Effector memory CD8-positive, alpha-beta T cell (primary cell): ENCODE results near the gene MRPS14.

Experiments
- ATAC-seq: fragments of 150-1000 bp; cut with Tn5 transposase; replicated peaks from 2 replicates; pipeline ENCODE4 v1.10.0; 2021; ENCODE audit warnings: mild to moderate bottlenecking, moderate library complexity
- DNase-seq, 3 experiments: peaks; one replicate each; pipeline ENCODE4 v3.0.0; 2021
- H3K27ac Mint-ChIP-seq, 2 donors: one replicate each; pipeline ENCODE4 v1.8.0; 2022; ENCODE audit warnings: mild to moderate bottlenecking in 2 of 2, mixed read lengths in 2 of 2, moderate library complexity in 2 of 2
- H3K27me3 Mint-ChIP-seq, 2 donors: one replicate each; pipeline ENCODE4 v1.8.0; 2022; ENCODE audit warnings: mixed read lengths in 2 of 2
- H3K36me3 Mint-ChIP-seq: one replicate; pipeline ENCODE4 v1.8.0; 2022; ENCODE audit warnings: mild to moderate bottlenecking, moderate library complexity, mixed read lengths; ENCODE audit not compliant: insufficient read depth
- H3K4me1 Mint-ChIP-seq, 2 donors: one replicate each; pipeline ENCODE4 v1.8.0; 2022; ENCODE audit warnings: low read depth in 2 of 2, mixed read lengths in 2 of 2
- H3K4me3 Mint-ChIP-seq, 2 donors: one replicate each; pipeline ENCODE4 v1.8.0; 2022; ENCODE audit warnings: mild to moderate bottlenecking in 2 of 2, mixed read lengths in 2 of 2, moderate library complexity in 2 of 2
- H3K9me3 Mint-ChIP-seq, 2 donors: one replicate each; pipeline ENCODE4 v1.8.0; 2022; ENCODE audit warnings: mixed read lengths in 2 of 2

MRPS14 gene

GRCh38 chr1:174967845-174968705 lies 55.1 kb downstream of the MRPS14 start:
- Mint-ChIP-seq H3K27ac (peak overlapping the region; percentile 91 to 94), H3K4me3 (peak overlapping the region; percentile 76 to 78), H3K4me1 (peaks cover 56 to 81% of the 10 kb centered on the region in 2 donors), H3K27me3 (no peaks in the 10 kb centered on the region), H3K36me3 (peaks cover 39% of the 10 kb centered on the region), H3K9me3 (no peaks in the 10 kb centered on the region)
- DNase-seq (no peak), ATAC-seq (peak; percentile 23)

DNA sequence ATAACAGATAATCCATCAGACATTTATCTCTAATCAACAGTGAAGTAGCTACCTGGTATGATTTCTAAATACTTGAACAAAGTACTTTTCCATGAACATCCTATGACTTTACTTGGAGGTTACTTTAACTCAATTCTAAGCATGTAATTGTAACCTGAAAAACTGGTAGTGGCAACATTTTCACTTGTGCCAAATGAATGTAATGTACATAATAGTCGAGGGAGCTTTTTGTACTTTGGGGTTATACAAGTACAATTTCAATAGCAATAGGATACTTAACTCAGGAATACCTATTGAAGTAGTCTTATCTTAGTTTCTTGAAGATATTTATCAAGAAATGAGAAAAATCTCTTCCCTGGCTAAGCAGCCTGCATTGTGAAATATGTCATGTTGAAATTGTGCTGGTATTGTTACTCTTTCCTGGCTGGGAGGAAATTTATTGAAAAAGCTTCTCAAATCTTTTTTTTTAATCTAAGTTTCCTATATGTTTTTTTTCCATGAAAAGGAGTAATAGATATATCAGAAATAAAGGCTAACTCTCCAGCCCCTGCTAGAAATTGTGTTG lies 57.1 kb downstream of the MRPS14 start:
- H3K9me3 Mint-ChIP-seq = no peaks in the 10 kb centered on the region
- H3K27me3 Mint-ChIP-seq = no peaks in the 10 kb centered on the region
- peaks cover 39% of the 10 kb centered on the region for H3K36me3 Mint-ChIP-seq
- no peak for ATAC-seq
- peaks cover 50 to 65% of the 10 kb centered on the region in 2 donors for H3K4me1 Mint-ChIP-seq
- no peak for DNase-seq
- peak overlapping the region; percentile 63 to 68 for H3K4me3 Mint-ChIP-seq
- peak overlapping the region; percentile 91 to 94 for H3K27ac Mint-ChIP-seq

GRCh38 chr1:174965362-174966007 lies 57.7 kb downstream of the MRPS14 start:
- Mint-ChIP-seq H3K4me1 (peaks cover 50 to 64% of the 10 kb centered on the region in 2 donors), H3K9me3 (no peaks in the 10 kb centered on the region), H3K36me3 (peaks cover 39% of the 10 kb centered on the region), H3K4me3 (peak overlapping the region; percentile 63 to 68), H3K27me3 (no peaks in the 10 kb centered on the region), H3K27ac (peak overlapping the region; percentile 91 to 94)
- ATAC-seq = peak; percentile 9
- peak in 2 of 3 experiments; percentile 16 to 38 for DNase-seq

GRCh38 chr1:174964972-174965361 lies 58.3 kb downstream of the MRPS14 start:
- no peaks in the 10 kb centered on the region for H3K9me3 Mint-ChIP-seq
- H3K4me1 Mint-ChIP-seq = peaks cover 46 to 59% of the 10 kb centered on the region in 2 donors
- H3K27me3 Mint-ChIP-seq = no peaks in the 10 kb centered on the region
- DNase-seq (peak in 2 of 3 experiments; percentile 21 to 36), ATAC-seq (peak; percentile 47)
- H3K27ac Mint-ChIP-seq = peak overlapping the region; percentile 91 to 94
- peak overlapping the region; percentile 63 to 68 for H3K4me3 Mint-ChIP-seq
- peaks cover 37% of the 10 kb centered on the region for H3K36me3 Mint-ChIP-seq

GRCh38 chr1:174964261-174964971 lies 58.8 kb downstream of the MRPS14 start:
- Mint-ChIP-seq H3K27me3 (no peaks in the 10 kb centered on the region), H3K4me1 (peaks cover 41 to 53% of the 10 kb centered on the region in 2 donors), H3K4me3 (peak overlapping the region; percentile 63 to 68), H3K9me3 (no peaks in the 10 kb centered on the region), H3K27ac (peak overlapping the region; percentile 91 to 94), H3K36me3 (peaks cover 33% of the 10 kb centered on the region)
- DNase-seq = peak in 1 of 3 experiments; percentile 26
- peak; percentile 60 for ATAC-seq

- H3K4me3 Mint-ChIP-seq = peak overlapping the region; percentile 63 to 68
- DNase-seq = no peak
- peaks cover 30% of the 10 kb centered on the region for H3K36me3 Mint-ChIP-seq
- peaks cover 34 to 45% of the 10 kb centered on the region in 2 donors for H3K4me1 Mint-ChIP-seq
- ATAC-seq = no peak
- no peaks in the 10 kb centered on the region for H3K9me3 Mint-ChIP-seq
- H3K27me3 Mint-ChIP-seq = no peaks in the 10 kb centered on the region
- peak overlapping the region; percentile 91 to 94 for H3K27ac Mint-ChIP-seq
Observed at GRCh38 chr1:174963529-174964125, 59.6 kb downstream of the MRPS14 start.
